Esophagus squamous epithelium (tissue), 5 donors: Measurements from ENCODE around the gene SLC9A8. TPM values are rescaled to one million over a fixed set of nuclear protein-coding genes. Genes with fewer than 3 reads are reported as not detected.

Experiments
- DNase-seq: peaks from one replicate; lab custom pipeline; 2025; lab: John Stamatoyannopoulos, UW
- H3K27ac ChIP-seq, 4 donors: fragments of 200-600 bp; sonication (generic); one replicate each; pipeline ENCODE4 v1.5.1; 2016 to 2019; ENCODE audit warnings: mild to moderate bottlenecking in 1 of 4
- H3K27me3 ChIP-seq, 4 donors: fragments of 200-600 bp; sonication (generic); 1 replicate in 3 of 4; 2 replicates in 1 of 4; pipeline versions ENCODE4 v1.5.1 to v1.6.0; 2017 to 2021; ENCODE audit warnings: antibody characterized with exemption in 1 of 4
- H3K36me3 ChIP-seq, 3 donors: fragments of 200-600 bp; sonication (generic); one replicate each; pipeline ENCODE4 v1.5.1; 2016 to 2019
- H3K4me1 ChIP-seq, 3 donors: fragments of 200-600 bp; sonication (generic); one replicate each; pipeline ENCODE4 v1.5.1; 2017 to 2019
- H3K4me3 ChIP-seq, 4 donors: fragments of 200-600 bp; sonication (generic); 1 replicate in 3 of 4; 2 replicates in 1 of 4; pipeline ENCODE4 v1.5.1; 2016 to 2019; ENCODE audit warnings: mild to moderate bottlenecking in 2 of 4, moderate library complexity in 1 of 4
- H3K9me3 ChIP-seq, 3 donors: fragments of 200-600 bp; sonication (generic); one replicate each; pipeline ENCODE4 v1.5.1; 2016 to 2019
- CTCF ChIP-seq, 6 experiments: fragments of 450-650 bp in 4 of 6; fragments of 200-600 bp in 2 of 6; sonication (generic) in 2 of 6; IDR thresholded peaks; one replicate each; pipeline ENCODE4 v1.5.1; 2016 to 2019; ENCODE audit warnings: antibody characterized with exemption in 6 of 6, mild to moderate bottlenecking in 4 of 6, moderate library complexity in 4 of 6
- POLR2A ChIP-seq, 4 donors: fragments of 450-650 bp; IDR thresholded peaks; one replicate each; pipeline ENCODE4 v1.6.1; 2017; ENCODE audit warnings: antibody characterized with exemption in 4 of 4, mild to moderate bottlenecking in 4 of 4, moderate library complexity in 3 of 4
- WGBS, 2 donors: methylation state at CpG; one replicate each; pipeline ENCODE4 v1.1.5; 2018; 5-methylcytosine and 5-hydroxymethylcytosine counted together
- intact Hi-C: fragments of 100-400 bp; cut with DNase I; formaldehyde crosslinking; loops from one replicate; pipeline ENCODE4 v1.15.0; 2022
- total RNA-seq, 4 donors: library from RNA; depleted of rRNA; stranded (reverse); fragments of >200 nt; gene quantifications; one replicate each; pipeline ENCODE4 v1.1.0, GENCODE V29; 2016
- donor health status: DM: yes; HTN: yes; CAD: no.

SLC9A8 gene
- total RNA-seq, 4 donors from 2014 or later = 11.5 to 14.1 (median 11.9) TPM

- Histone ChIP-seq H3K27ac (peak overlapping the region in 2 of 4 donors; percentile 45 to 96), H3K4me3 (no peak overlapping the region), H3K36me3 (no peaks in the 10 kb centered on the region), H3K4me1 (peaks cover 6 to 59% (median 13%) of the 10 kb centered on the region in 3 donors), H3K27me3 (no peaks in the 10 kb centered on the region), H3K9me3 (no peaks in the 10 kb centered on the region)
- intact Hi-C loops = no loop called here
- TF ChIP-seq CTCF (IDR thresholded peaks at IDR 0.05) = no peak
- TF ChIP-seq POLR2A (IDR thresholded peaks at IDR 0.05) = no peak
- DNase-seq = no peak
- WGBS, 2 donors = 78 to 95% methylated on average over 8 of the region's 8 CpGs
These were observed 3.9 kb upstream of the SLC9A8 start for GRCh38 chr20:49808753-49809152.

GRCh38 chr20:49809803-49810359, 2.7 kb upstream of the SLC9A8 start:
- no peaks in the 10 kb centered on the region for H3K27me3 ChIP-seq
- 91 to 97% methylated on average over 5 of the region's 5 CpGs for WGBS, 2 donors

DNA sequence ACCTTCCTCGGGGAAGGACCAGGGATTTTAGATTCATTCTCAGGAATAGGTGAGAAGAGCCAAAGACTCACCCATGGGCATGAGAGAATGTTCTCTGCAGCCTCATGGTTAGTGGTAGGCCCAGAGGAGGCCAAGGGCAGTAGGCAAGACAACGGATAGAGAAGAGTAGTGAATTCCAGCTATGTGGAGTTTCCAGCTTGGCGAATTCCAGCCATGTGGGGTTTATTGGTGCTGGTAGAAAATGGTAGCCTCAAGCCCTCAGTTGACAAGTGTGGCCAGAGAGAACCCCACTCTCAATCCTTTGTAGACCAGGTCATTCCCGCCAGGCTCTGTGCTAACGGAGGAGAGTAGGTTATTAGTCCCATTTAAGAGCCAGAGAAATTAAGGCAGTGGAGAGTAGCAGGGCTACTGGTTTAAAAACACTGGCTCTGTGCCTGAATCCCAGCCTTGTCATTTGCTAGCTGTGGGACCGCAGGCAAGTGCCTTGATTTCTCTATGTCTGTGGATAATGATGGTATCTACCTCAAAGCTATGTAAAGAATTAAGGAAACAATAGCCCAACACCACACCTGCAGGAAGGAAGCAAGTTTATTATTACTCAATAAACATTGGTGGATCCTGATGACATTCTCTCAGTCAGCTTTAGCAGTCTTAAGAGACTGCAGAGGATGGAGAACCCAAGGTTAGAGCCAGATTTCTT, 2.0 kb upstream of the SLC9A8 start:
- intact Hi-C loops = no loop called here
- TF ChIP-seq CTCF (IDR thresholded peaks at IDR 0.05) (no peak), POLR2A (IDR thresholded peaks at IDR 0.05) (no peak)
- DNase-seq = no peak
- Histone ChIP-seq H3K36me3 (peaks cover 0 to 9% (median 0%) of the 10 kb centered on the region in 3 donors), H3K4me3 (no peak overlapping the region), H3K4me1 (peaks cover 13 to 68% (median 25%) of the 10 kb centered on the region in 3 donors), H3K27ac (peak overlapping the region; percentile 88 to 99 (median 96)), H3K27me3 (no peaks in the 10 kb centered on the region), H3K9me3 (no peaks in the 10 kb centered on the region)
- 84 to 88% methylated on average over 6 of the region's 6 CpGs for WGBS, 2 donors

More at GRCh38 chr20:49809803-49810359, 2.7 kb upstream of the SLC9A8 start:
- peaks cover 13 to 64% (median 23%) of the 10 kb centered on the region in 3 donors for H3K4me1 ChIP-seq
- H3K36me3 ChIP-seq = peaks cover 0 to 1% (median 0%) of the 10 kb centered on the region in 3 donors
- H3K4me3 ChIP-seq = no peak overlapping the region
- H3K27ac ChIP-seq = peak overlapping the region in 3 of 4 donors; percentile 96 to 99 (median 97)
- no peak for DNase-seq
- no peaks in the 10 kb centered on the region for H3K9me3 ChIP-seq
- no peak for TF ChIP-seq POLR2A (IDR thresholded peaks at IDR 0.05)
- no peak for TF ChIP-seq CTCF (IDR thresholded peaks at IDR 0.05)
- intact Hi-C loops = no loop called here

DNA sequence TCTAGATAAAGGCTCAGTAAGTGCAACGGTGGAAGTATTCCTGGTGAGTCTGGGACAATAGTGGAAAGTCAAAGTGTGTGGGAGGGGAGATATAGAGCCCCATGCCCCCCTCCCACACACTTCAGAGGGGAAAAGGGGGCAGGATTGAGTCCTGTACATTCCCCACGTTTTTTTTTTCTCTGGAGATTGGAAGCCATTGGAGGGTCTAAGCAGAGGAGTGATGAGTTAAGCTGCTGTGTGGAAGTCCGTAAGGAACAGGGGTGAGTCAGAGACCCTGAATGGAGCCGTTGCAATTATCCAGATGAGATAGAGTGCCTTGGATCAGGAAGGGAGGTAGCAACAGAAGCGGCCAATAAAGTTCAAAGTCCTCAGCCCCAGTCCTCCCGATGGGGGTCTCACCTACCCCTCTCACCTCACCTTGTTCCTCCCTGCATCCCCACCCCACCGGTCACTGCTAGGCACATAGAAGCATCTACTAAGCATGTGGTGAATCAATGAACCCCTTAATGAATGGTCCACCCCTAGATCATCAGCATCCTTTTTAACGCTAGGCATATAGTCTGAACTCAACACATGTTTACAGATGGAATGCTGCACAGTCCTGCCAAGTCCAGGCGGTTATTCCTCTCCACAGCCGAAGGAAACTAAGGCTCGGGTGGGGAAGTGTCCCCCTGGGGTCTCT, 662 bp upstream of the SLC9A8 start:
- no peak for TF ChIP-seq CTCF (IDR thresholded peaks at IDR 0.05)
- TF ChIP-seq POLR2A (IDR thresholded peaks at IDR 0.05) = no peak
- Histone ChIP-seq H3K27ac (peak overlapping the region; percentile 88 to 99 (median 96)), H3K27me3 (no peaks in the 10 kb centered on the region), H3K9me3 (no peaks in the 10 kb centered on the region), H3K36me3 (peaks cover 0 to 22% (median 0%) of the 10 kb centered on the region in 3 donors), H3K4me1 (peaks cover 13 to 72% (median 25%) of the 10 kb centered on the region in 3 donors), H3K4me3 (peak overlapping the region; percentile 67 to 94 (median 75))
- 27 to 31% methylated on average over 11 of the region's 11 CpGs for WGBS, 2 donors
- intact Hi-C loops = no loop called here
- DNase-seq = no peak
